H9 (cell line): ENCODE measurements around the gene IFI44. TPM values are rescaled to one million over a fixed set of nuclear protein-coding genes. Genes with fewer than 3 reads are reported as not detected.

ENCODE experiments used
- DNase-seq: peaks from one replicate; pipeline ENCODE4 v3.0.0-alpha.2; 2017
- H2AFZ ChIP-seq: one replicate; pipeline ENCODE4 v1.6.1; 2013; ENCODE audit warnings: mild to moderate bottlenecking, low read length, control low read depth, moderate library complexity
- H2AK5ac ChIP-seq: 2 replicates; pipeline ENCODE4 v1.6.1; 2013; ENCODE audit warnings: low read length, control low read depth, mixed read lengths; ENCODE audit not compliant: insufficient read length
- H2BK120ac ChIP-seq: one replicate; pipeline ENCODE4 v1.6.1; 2013; ENCODE audit warnings: low read depth, mild to moderate bottlenecking, low read length, control low read depth, inconsistent platforms; ENCODE audit not compliant: poor library complexity, severe bottlenecking
- H2BK12ac ChIP-seq: 2 replicates; pipeline ENCODE4 v1.6.1; 2013; ENCODE audit warnings: low read length, control low read depth, mixed read lengths, low read depth; ENCODE audit not compliant: insufficient read length
- H2BK15ac ChIP-seq: 2 replicates; pipeline ENCODE4 v1.6.1; 2013; ENCODE audit warnings: low read depth, low read length, control low read depth
- H2BK20ac ChIP-seq: one replicate; pipeline ENCODE4 v1.6.1; 2013; ENCODE audit warnings: low read depth, mild to moderate bottlenecking, low read length, control low read depth, inconsistent platforms; ENCODE audit not compliant: poor library complexity, severe bottlenecking
- H2BK5ac ChIP-seq: 2 replicates; pipeline ENCODE4 v1.6.1; 2013; ENCODE audit warnings: low read length, control low read depth, mixed read lengths; ENCODE audit not compliant: insufficient read length
- H3K14ac ChIP-seq: 2 replicates; pipeline ENCODE4 v1.6.1; 2013; ENCODE audit warnings: low read length, control low read depth; ENCODE audit not compliant: insufficient read depth
- H3K18ac ChIP-seq: 2 replicates; pipeline ENCODE4 v1.6.1; 2013; ENCODE audit warnings: low read depth, mild to moderate bottlenecking, mixed read lengths, low read length, control low read depth; ENCODE audit not compliant: insufficient read length
- H3K23ac ChIP-seq: 2 replicates; pipeline ENCODE4 v1.6.1; 2013; ENCODE audit warnings: low read length, control low read depth, mixed read lengths, low read depth; ENCODE audit not compliant: insufficient read length
- H3K23me2 ChIP-seq: 2 replicates; pipeline ENCODE4 v1.6.1; 2013; ENCODE audit warnings: low read depth, mild to moderate bottlenecking, mixed read lengths, low read length, control low read depth; ENCODE audit not compliant: insufficient read length, poor library complexity, severe bottlenecking
- H3K27ac ChIP-seq: 2 replicates; pipeline ENCODE4 v1.5.1; 2013; ENCODE audit warnings: low read length, control low read depth, mixed read lengths, low read depth; ENCODE audit not compliant: insufficient read length
- H3K27me3 ChIP-seq: 2 replicates; pipeline ENCODE4 v1.6.1; 2013; ENCODE audit warnings: low read length, control low read depth, inconsistent platforms; ENCODE audit not compliant: insufficient read depth
- H3K4ac ChIP-seq: 2 replicates; pipeline ENCODE4 v1.6.1; 2013; ENCODE audit warnings: low read depth, mild to moderate bottlenecking, control low read depth, inconsistent platforms, low read length, moderate library complexity
- H3K4me1 ChIP-seq: 2 replicates; pipeline ENCODE4 v1.6.1; 2013; ENCODE audit warnings: low read length, control low read depth, inconsistent platforms; ENCODE audit not compliant: insufficient read depth
- H3K4me2 ChIP-seq: 2 replicates; pipeline ENCODE4 v1.6.1; 2013; ENCODE audit warnings: low read length, control low read depth, mixed read lengths; ENCODE audit not compliant: insufficient read length, insufficient read depth
- H3K56ac ChIP-seq: 2 replicates; pipeline ENCODE4 v1.6.1; 2013; ENCODE audit warnings: low read depth, mild to moderate bottlenecking, mixed read lengths, low read length, control low read depth; ENCODE audit not compliant: insufficient read length
- H3K79me1 ChIP-seq: 2 replicates; pipeline ENCODE4 v1.6.1; 2013; ENCODE audit warnings: low read depth, mild to moderate bottlenecking, moderate library complexity, low read length, control low read depth, inconsistent platforms; ENCODE audit not compliant: insufficient read depth, poor library complexity, severe bottlenecking
- H3K79me2 ChIP-seq: 2 replicates; pipeline ENCODE4 v1.6.1; 2013; ENCODE audit warnings: low read length, control low read depth, inconsistent platforms; ENCODE audit not compliant: insufficient read depth
- H3K9ac ChIP-seq: 2 replicates; pipeline ENCODE4 v1.6.1; 2013; ENCODE audit warnings: low read length, control low read depth, mixed read lengths; ENCODE audit not compliant: insufficient read length; ENCODE audit errors: extremely low read depth
- H3K9me3 ChIP-seq: one replicate; pipeline ENCODE4 v1.6.1; 2013; ENCODE audit warnings: low read depth, low read length, inconsistent platforms; ENCODE audit not compliant: control insufficient read depth
- H3T11ph ChIP-seq: one replicate; pipeline ENCODE4 v1.6.1; 2013; ENCODE audit warnings: mild to moderate bottlenecking, low read length, control low read depth, inconsistent platforms
- H4K20me1 ChIP-seq: one replicate; pipeline ENCODE4 v1.6.1; 2013; ENCODE audit not compliant: control insufficient read depth, insufficient read length, insufficient read depth
- H4K5ac ChIP-seq: 2 replicates; pipeline ENCODE4 v1.6.1; 2013; ENCODE audit warnings: low read depth, mild to moderate bottlenecking, mixed read lengths, low read length, control low read depth; ENCODE audit not compliant: insufficient read length
- H4K8ac ChIP-seq: replicated peaks from 2 replicates; pipeline ENCODE4 v1.6.1; 2013; ENCODE audit warnings: low read length, control low read depth, mixed read lengths, low read depth; ENCODE audit not compliant: insufficient read length
- H4K91ac ChIP-seq: 2 replicates; pipeline ENCODE4 v1.6.1; 2013; ENCODE audit warnings: low read depth, mild to moderate bottlenecking, moderate library complexity, mixed read lengths, low read length, control low read depth; ENCODE audit not compliant: insufficient read length
- H3K27ac Mint-ChIP-seq, 3 experiments: 2 replicates in 2 of 3; 3 replicates in 1 of 3; pipeline ENCODE4 v1.8.0; 2020 to 2021; ENCODE audit warnings: mixed read lengths in 3 of 3, mild to moderate bottlenecking in 1 of 3, moderate library complexity in 1 of 3
- H3K27me3 Mint-ChIP-seq: 2 replicates; pipeline ENCODE4 v1.8.0; 2021; ENCODE audit warnings: low read depth, mild to moderate bottlenecking, moderate library complexity, mixed read lengths
- H3K36me3 Mint-ChIP-seq, 3 experiments: 2 replicates in 2 of 3; 3 replicates in 1 of 3; pipeline ENCODE4 v1.8.0; 2020 to 2021; ENCODE audit warnings: low read depth in 3 of 3, mixed read lengths in 3 of 3; ENCODE audit not compliant: insufficient read depth in 1 of 3
- H3K4me1 Mint-ChIP-seq, 2 experiments: 2 replicates each; pipeline ENCODE4 v1.8.0; 2020; ENCODE audit warnings: mixed read lengths in 2 of 2
- H3K4me3 Mint-ChIP-seq, 2 experiments: 2 replicates in 1 of 2; 3 replicates in 1 of 2; pipeline ENCODE4 v1.8.0; 2020 to 2021; ENCODE audit warnings: mild to moderate bottlenecking in 2 of 2, mixed read lengths in 2 of 2, moderate library complexity in 1 of 2
- H3K9me3 Mint-ChIP-seq, 2 experiments: 2 replicates in 1 of 2; 3 replicates in 1 of 2; pipeline ENCODE4 v1.8.0; 2020; ENCODE audit warnings: mild to moderate bottlenecking in 2 of 2, mixed read lengths in 2 of 2, moderate library complexity in 1 of 2
- total RNA-seq: library from RNA; stranded (reverse); gene quantifications from 2 replicates; pipeline ENCODE4 v1.2.1, GENCODE V29; 2021
- TF ChIP-seq, protein P1 (sequence below): fragments of 200-600 bp; sonication (generic); conservative IDR thresholded peaks from 3 replicates; pipeline ENCODE4 v1.8.0; 2021; ENCODE audit warnings: antibody characterized with exemption, mild to moderate bottlenecking

The IFI44 gene
- total RNA-seq, 1 experiment from 2014 or later: not detected

DNA sequence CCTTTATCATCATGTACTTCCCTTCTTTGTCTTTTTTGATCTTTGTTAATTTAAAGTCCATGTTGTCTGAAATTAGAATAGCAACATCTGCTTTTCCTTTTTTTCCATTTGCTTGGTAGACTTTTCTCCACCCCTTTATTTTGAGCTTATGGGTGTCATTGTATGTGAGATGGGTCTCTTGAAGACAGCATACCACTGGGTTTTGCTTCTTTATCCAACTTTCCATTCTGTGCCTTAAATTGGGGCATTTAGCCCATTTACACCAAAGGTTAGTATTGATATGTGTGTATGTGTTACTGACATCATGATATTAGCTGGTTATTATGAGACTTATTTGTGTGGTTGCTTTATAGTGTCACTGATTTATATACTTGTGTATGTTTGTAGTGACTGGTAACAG lies 50.2 kb downstream of the IFI44 start:
- Histone ChIP-seq H3K79me1 (no peaks in the 10 kb centered on the region), H3K4me1 (no peaks in the 10 kb centered on the region), H4K20me1 (no peaks in the 10 kb centered on the region), H2BK20ac (no peak overlapping the region), H3K9me3 (no peaks in the 10 kb centered on the region), H3K23ac (no peak overlapping the region), H2AK5ac (no peak overlapping the region), H2BK15ac (no peak overlapping the region), H4K91ac (no peak overlapping the region), H3K27me3 (no peaks in the 10 kb centered on the region), H3K56ac (no peak overlapping the region), H3K4ac (no peak overlapping the region), H4K8ac (no peak overlapping the region), H3K23me2 (no peaks in the 10 kb centered on the region), H4K5ac (no peak overlapping the region), H3K27ac (no peak overlapping the region), H3K9ac (no peak overlapping the region), H2AFZ (no peak overlapping the region), H2BK120ac (no peak overlapping the region), H3K4me2 (no peak overlapping the region), H3T11ph (no peak overlapping the region), H2BK5ac (no peak overlapping the region), H2BK12ac (no peak overlapping the region), H3K14ac (no peak overlapping the region), H3K18ac (no peak overlapping the region), H3K79me2 (no peaks in the 10 kb centered on the region)
- Mint-ChIP-seq H3K4me3 (no peak overlapping the region), H3K9me3 (peaks cover 0 to 4% of the 10 kb centered on the region in 2 experiments; a peak in 3 of 5 replicates), H3K36me3 (peaks cover 0 to 4% (median 4%) of the 10 kb centered on the region in 3 experiments; a peak in 2 of 7 replicates), H3K4me1 (peaks cover 0 to 4% of the 10 kb centered on the region in 2 experiments; a peak in 2 of 4 replicates), H3K27ac (no peak overlapping the region), H3K27me3 (no peaks in the 10 kb centered on the region)
- no peak for DNase-seq
- TF ChIP-seq, protein P1, sequence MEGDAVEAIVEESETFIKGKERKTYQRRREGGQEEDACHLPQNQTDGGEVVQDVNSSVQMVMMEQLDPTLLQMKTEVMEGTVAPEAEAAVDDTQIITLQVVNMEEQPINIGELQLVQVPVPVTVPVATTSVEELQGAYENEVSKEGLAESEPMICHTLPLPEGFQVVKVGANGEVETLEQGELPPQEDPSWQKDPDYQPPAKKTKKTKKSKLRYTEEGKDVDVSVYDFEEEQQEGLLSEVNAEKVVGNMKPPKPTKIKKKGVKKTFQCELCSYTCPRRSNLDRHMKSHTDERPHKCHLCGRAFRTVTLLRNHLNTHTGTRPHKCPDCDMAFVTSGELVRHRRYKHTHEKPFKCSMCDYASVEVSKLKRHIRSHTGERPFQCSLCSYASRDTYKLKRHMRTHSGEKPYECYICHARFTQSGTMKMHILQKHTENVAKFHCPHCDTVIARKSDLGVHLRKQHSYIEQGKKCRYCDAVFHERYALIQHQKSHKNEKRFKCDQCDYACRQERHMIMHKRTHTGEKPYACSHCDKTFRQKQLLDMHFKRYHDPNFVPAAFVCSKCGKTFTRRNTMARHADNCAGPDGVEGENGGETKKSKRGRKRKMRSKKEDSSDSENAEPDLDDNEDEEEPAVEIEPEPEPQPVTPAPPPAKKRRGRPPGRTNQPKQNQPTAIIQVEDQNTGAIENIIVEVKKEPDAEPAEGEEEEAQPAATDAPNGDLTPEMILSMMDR: no peak
